Stimulated activated naive B cell treated with anti-CD40 and anti-IgM and Interleukin-4, amounts not matched to agents 10 μg/mL and 1 μg/mL and 100 μg/mL, for 72 hours (primary cell): ENCODE measurements around the gene HS6ST1.
A peak's percentile ranks its signal among the peaks of the same experiment; 100 is the strongest.

Source experiments
- ATAC-seq, 2 donors: fragments of 150-1000 bp; cut with Tn5 transposase; replicated peaks; 2 replicates each; pipeline ENCODE4 v1.10.0; 2021; ENCODE audit warnings: moderate library complexity in 1 of 2
- DNase-seq: peaks from one replicate; pipeline ENCODE4 v3.0.0; 2021
- H3K27ac Mint-ChIP-seq: one replicate; pipeline ENCODE4 v1.8.0; 2022; ENCODE audit warnings: mild to moderate bottlenecking, mixed read lengths
- H3K27me3 Mint-ChIP-seq, 2 donors: one replicate each; pipeline ENCODE4 v1.8.0; 2022; ENCODE audit warnings: mixed read lengths in 2 of 2
- H3K36me3 Mint-ChIP-seq, 2 donors: one replicate each; pipeline ENCODE4 v1.8.0; 2022; ENCODE audit warnings: mixed read lengths in 2 of 2, mild to moderate bottlenecking in 1 of 2
- H3K4me1 Mint-ChIP-seq, 2 donors: one replicate each; pipeline ENCODE4 v1.8.0; 2022; ENCODE audit warnings: mixed read lengths in 2 of 2, mild to moderate bottlenecking in 1 of 2
- H3K4me3 Mint-ChIP-seq, 2 donors: one replicate each; pipeline ENCODE4 v1.8.0; 2022; ENCODE audit warnings: mild to moderate bottlenecking in 2 of 2, mixed read lengths in 2 of 2, moderate library complexity in 1 of 2
- H3K9me3 Mint-ChIP-seq, 2 donors: one replicate each; pipeline ENCODE4 v1.8.0; 2022; ENCODE audit warnings: mixed read lengths in 2 of 2, mild to moderate bottlenecking in 1 of 2

The HS6ST1 gene

DNA sequence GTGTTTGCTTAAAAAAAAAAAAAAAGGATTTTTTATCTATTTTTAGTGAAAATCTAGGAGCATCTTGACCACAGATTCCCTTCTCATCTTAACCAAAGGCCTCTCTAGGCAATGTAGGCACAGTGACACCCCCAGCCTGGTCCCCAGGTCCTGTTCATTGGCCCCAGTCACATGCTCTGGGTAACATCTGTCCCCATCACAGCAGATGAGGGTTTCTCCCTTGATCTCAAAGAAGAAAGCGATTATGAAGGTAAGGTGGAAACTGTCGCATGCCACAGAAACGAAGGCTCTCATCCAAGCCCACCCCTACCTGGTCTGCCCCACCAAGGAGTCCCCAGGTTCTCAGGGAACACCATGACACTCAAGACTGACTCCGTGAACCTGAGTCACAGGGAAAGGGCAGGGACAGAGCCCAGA lies 4.7 kb downstream of the HS6ST1 start:
- Mint-ChIP-seq H3K4me3 (no peak overlapping the region), H3K36me3 (peaks cover 15 to 33% of the 10 kb centered on the region in 2 donors), H3K27ac (no peak overlapping the region), H3K9me3 (no peaks in the 10 kb centered on the region), H3K4me1 (peaks cover 39 to 82% of the 10 kb centered on the region in 2 donors), H3K27me3 (no peaks in the 10 kb centered on the region)
- no peak for ATAC-seq
- no peak for DNase-seq

DNA sequence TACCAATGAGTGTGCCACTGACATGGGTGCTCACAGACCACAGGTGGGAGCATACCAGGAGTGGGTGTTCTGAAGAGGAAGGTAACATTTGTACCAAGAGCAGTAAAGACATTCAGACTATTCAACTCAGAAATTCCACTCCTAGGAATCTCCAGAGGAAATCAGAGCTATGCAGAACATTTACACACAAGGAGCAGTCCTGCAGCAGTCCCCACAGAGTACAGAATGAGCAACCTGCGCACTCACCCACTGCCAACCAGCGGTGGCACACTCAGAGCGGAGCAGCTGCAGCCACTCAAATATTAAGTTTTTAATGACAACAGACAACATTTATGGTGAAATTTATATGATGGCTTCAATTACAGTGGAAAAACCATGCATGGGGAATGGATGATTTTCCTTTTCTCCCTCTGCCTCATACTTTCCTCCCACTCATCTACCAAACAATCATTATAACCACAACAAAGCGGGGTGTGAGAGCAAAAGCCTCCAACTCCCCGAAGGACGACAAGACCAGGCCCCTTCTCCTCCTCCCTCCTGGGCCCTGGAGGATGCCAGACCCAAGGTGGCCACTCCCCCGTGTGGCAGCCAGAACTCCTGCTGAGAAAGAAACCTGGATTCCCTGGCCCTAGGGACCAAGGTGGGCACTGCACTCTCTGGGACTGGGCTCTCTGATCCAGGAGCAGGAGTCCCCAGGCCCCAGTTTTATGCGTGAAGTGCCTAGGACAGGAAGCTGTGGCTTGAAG lies 5.4 kb downstream of the HS6ST1 start:
- H3K27me3 Mint-ChIP-seq = no peaks in the 10 kb centered on the region
- no peak overlapping the region for H3K27ac Mint-ChIP-seq
- peaks cover 39 to 89% of the 10 kb centered on the region in 2 donors for H3K4me1 Mint-ChIP-seq
- peaks cover 15 to 33% of the 10 kb centered on the region in 2 donors for H3K36me3 Mint-ChIP-seq
- DNase-seq = no peak
- H3K4me3 Mint-ChIP-seq = no peak overlapping the region
- no peak for ATAC-seq
- no peaks in the 10 kb centered on the region for H3K9me3 Mint-ChIP-seq

- Mint-ChIP-seq H3K9me3 (no peaks in the 10 kb centered on the region), H3K4me3 (no peak overlapping the region), H3K4me1 (peaks cover 43 to 92% of the 10 kb centered on the region in 2 donors), H3K36me3 (peaks cover 15 to 38% of the 10 kb centered on the region in 2 donors), H3K27ac (no peak overlapping the region), H3K27me3 (no peaks in the 10 kb centered on the region)
- DNase-seq (no peak), ATAC-seq (no peak)
Observed at GRCh38 chr2:128312411-128312810, 6.3 kb downstream of the HS6ST1 start.

- Mint-ChIP-seq H3K4me3 (no peak overlapping the region), H3K36me3 (peaks cover 15 to 42% of the 10 kb centered on the region in 2 donors), H3K9me3 (no peaks in the 10 kb centered on the region), H3K4me1 (peaks cover 40 to 91% of the 10 kb centered on the region in 2 donors), H3K27me3 (no peaks in the 10 kb centered on the region), H3K27ac (no peak overlapping the region)
- DNase-seq (no peak), ATAC-seq (no peak)
Observed at GRCh38 chr2:128311755-128312341, 6.8 kb downstream of the HS6ST1 start.

DNA sequence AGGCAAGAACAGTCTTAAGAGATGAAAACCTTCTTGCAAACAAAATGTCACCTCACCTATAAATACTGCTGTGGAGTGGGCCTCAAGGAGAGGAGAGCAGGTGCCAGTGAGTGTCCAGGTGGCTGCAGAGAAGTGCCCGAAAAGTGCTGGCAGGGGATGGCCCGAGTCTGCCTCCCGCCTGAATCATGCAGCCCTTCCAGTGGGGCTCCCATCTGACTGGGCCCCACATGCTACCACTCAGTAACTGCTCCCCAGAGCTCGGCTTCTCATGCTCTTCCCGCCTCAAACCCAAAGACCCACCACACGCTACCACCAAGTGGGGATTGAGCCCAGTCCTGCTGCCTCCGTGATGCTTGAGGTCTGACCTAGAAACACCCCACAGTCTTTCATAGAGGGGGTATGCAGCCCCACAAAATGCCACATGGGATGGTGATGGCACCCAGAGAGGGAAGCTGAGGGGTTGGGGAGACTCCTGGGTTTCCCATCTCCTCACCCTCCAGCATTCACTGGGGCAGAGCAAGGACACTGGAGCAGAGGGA lies 7.4 kb downstream of the HS6ST1 start:
- Mint-ChIP-seq H3K27me3 (no peaks in the 10 kb centered on the region), H3K4me3 (no peak overlapping the region), H3K27ac (no peak overlapping the region), H3K9me3 (no peaks in the 10 kb centered on the region), H3K36me3 (peaks cover 15 to 39% of the 10 kb centered on the region in 2 donors), H3K4me1 (peaks cover 37 to 90% of the 10 kb centered on the region in 2 donors)
- no peak for ATAC-seq
- no peak for DNase-seq

DNA sequence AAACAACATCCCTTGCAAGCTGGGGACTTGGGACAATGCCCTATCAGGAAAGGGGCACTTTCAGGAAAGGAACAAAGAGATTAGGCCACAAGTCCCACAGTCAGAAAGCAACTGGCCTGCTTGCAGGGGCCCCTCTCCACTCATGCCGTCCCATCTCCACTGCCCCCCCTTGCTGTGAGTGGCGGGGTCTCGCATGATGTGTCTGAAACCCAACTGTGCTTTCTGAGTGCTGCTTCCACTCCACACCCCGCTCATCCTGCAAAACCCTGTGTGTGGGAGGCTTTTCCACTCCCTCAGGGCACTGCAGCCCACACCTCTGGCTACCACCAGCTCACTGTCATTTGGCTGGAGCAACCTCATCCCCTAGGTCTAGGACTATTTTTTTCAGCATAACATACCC lies 7.9 kb downstream of the HS6ST1 start:
- no peak for DNase-seq
- Mint-ChIP-seq H3K9me3 (no peaks in the 10 kb centered on the region), H3K36me3 (peaks cover 15 to 38% of the 10 kb centered on the region in 2 donors), H3K27ac (no peak overlapping the region), H3K27me3 (no peaks in the 10 kb centered on the region), H3K4me1 (peaks cover 42 to 92% of the 10 kb centered on the region in 2 donors), H3K4me3 (no peak overlapping the region)
- ATAC-seq = no peak

DNA sequence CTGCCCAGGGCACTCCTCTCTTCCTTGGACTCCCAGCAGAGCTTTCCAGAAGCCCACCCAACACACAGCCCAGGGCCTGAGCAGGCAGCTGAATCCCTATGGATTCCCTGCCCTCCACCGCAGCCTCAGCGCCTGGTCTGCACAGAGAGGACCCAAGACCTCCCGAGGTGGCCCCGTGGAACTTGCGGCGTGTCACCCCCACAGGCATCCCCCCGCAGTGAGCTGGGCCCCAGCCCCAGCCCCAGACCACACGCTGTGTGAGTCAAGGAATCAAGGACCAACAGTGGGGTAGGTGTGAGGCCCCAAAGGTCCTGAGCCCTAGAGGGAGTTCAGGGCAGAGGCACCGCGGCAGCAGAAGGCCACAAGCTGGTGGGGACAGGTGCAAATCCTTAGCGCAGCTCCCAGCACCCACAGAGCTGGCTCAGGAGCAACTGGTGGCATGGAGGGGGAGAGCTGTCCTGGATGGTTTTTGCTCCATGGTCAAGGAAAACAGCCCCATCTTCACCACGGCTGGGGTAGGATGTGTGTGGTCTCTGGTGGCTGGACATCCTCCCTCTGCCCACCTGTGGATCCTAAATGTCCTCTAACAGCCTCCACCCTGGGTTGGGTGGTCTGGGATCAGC lies 8.5 kb downstream of the HS6ST1 start:
- no peak overlapping the region for H3K27ac Mint-ChIP-seq
- no peak overlapping the region for H3K4me3 Mint-ChIP-seq
- H3K9me3 Mint-ChIP-seq = no peaks in the 10 kb centered on the region
- peaks cover 11 to 37% of the 10 kb centered on the region in 2 donors for H3K36me3 Mint-ChIP-seq
- H3K27me3 Mint-ChIP-seq = no peaks in the 10 kb centered on the region
- DNase-seq (no peak), ATAC-seq (no peak)
- H3K4me1 Mint-ChIP-seq = peaks cover 41 to 92% of the 10 kb centered on the region in 2 donors

GRCh38 chr2:128309280-128310093 lies 9.2 kb downstream of the HS6ST1 start:
- ATAC-seq = no peak
- Mint-ChIP-seq H3K4me3 (no peak overlapping the region), H3K9me3 (no peaks in the 10 kb centered on the region)

DNA sequence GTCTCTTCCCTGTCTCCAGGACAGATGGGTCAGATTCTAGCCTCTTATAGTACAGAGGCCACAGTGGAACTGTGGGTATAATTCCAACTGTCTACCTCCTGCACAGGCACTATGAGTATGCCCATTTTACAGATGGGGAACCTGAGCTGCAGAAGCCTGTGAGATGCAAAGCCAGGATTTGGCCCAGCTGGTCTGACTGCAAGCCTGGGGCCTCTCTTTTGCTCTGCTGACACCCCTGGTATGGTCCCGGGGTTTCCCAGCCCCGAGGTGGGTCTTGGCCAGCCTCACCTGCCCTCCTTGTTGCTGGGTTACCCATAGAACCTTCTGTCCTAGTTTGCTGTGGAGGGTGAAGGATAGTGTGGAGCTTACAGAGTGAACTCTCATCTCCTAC lies 9.8 kb downstream of the HS6ST1 start:
- H3K27me3 Mint-ChIP-seq = no peaks in the 10 kb centered on the region
- no peak overlapping the region for H3K27ac Mint-ChIP-seq
- peaks cover 39 to 91% of the 10 kb centered on the region in 2 donors for H3K4me1 Mint-ChIP-seq
- H3K36me3 Mint-ChIP-seq = peaks cover under 1 to 28% of the 10 kb centered on the region in 2 donors
- H3K4me3 Mint-ChIP-seq = no peak overlapping the region
- no peaks in the 10 kb centered on the region for H3K9me3 Mint-ChIP-seq
- ATAC-seq = no peak
- no peak for DNase-seq

More at GRCh38 chr2:128309280-128310093, 9.2 kb downstream of the HS6ST1 start:
- peaks cover 6 to 33% of the 10 kb centered on the region in 2 donors for H3K36me3 Mint-ChIP-seq
- DNase-seq = no peak
- H3K27ac Mint-ChIP-seq = no peak overlapping the region
- H3K4me1 Mint-ChIP-seq = peaks cover 39 to 91% of the 10 kb centered on the region in 2 donors
- no peaks in the 10 kb centered on the region for H3K27me3 Mint-ChIP-seq

DNA sequence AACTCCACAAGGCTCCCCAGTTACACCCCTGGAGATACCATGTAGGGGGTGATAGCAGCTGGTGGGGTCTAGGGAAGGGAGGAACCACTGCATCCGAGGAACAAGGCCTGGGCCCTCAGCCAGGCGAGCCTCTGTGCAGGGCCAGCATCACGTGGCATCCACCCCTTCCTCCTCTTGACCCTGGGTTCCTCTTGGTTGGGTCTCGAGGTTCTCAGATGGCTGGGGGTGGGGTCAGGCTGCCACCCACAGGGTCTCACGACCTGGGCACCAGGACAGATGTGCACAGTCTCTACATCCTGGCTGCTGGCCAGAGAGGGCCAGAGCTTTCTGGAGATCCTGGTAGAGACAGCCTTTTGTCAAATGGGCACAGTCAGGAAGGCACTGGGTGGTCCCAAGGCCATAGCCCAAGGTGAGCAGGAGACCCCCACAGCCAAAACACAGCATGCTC lies 10.4 kb downstream of the HS6ST1 start:
- no peak for ATAC-seq
- Mint-ChIP-seq H3K4me3 (no peak overlapping the region), H3K36me3 (peaks cover 0 to 24% of the 10 kb centered on the region in 2 donors), H3K27me3 (no peaks in the 10 kb centered on the region), H3K4me1 (peaks cover 42 to 91% of the 10 kb centered on the region in 2 donors), H3K27ac (no peak overlapping the region), H3K9me3 (no peaks in the 10 kb centered on the region)
- DNase-seq = no peak

DNA sequence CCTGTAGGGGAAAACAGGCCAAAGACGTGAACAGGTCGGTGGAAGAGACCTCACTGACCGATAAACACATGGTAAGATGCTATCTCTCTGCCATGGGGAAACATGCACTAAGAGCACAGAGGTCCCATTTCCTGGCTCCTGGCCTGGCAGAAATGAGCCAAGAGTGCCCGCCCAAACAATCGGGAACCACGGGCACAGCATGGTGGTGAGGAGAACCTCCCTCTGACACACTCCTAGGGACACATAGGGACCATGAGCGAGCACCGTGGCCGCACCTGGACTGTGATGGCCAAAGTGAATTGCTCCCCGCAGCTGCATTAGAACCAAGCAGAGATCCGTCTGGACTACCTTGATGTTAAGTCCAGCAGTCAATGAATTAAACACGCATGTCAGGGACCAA lies 11.1 kb downstream of the HS6ST1 start:
- H3K27me3 Mint-ChIP-seq = no peaks in the 10 kb centered on the region
- H3K9me3 Mint-ChIP-seq = no peaks in the 10 kb centered on the region
- H3K27ac Mint-ChIP-seq = no peak overlapping the region
- H3K36me3 Mint-ChIP-seq = peaks cover 3 to 24% of the 10 kb centered on the region in 2 donors
- H3K4me3 Mint-ChIP-seq = no peak overlapping the region
- ATAC-seq (no peak), DNase-seq (no peak)
- H3K4me1 Mint-ChIP-seq = peaks cover 47 to 92% of the 10 kb centered on the region in 2 donors

- no peak overlapping the region for H3K4me3 Mint-ChIP-seq
- H3K4me1 Mint-ChIP-seq = peaks cover 45 to 89% of the 10 kb centered on the region in 2 donors
- H3K27ac Mint-ChIP-seq = no peak overlapping the region
- ATAC-seq (no peak), DNase-seq (no peak)
- no peaks in the 10 kb centered on the region for H3K27me3 Mint-ChIP-seq
- no peaks in the 10 kb centered on the region for H3K9me3 Mint-ChIP-seq
- peaks cover 3 to 24% of the 10 kb centered on the region in 2 donors for H3K36me3 Mint-ChIP-seq
Observed at GRCh38 chr2:128306931-128307460, 11.7 kb downstream of the HS6ST1 start.

GRCh38 chr2:128306081-128306930 lies 12.4 kb downstream of the HS6ST1 start:
- DNase-seq (no peak), ATAC-seq (no peak)
- Mint-ChIP-seq H3K27ac (peak overlapping the region; percentile 88), H3K4me3 (no peak overlapping the region), H3K9me3 (no peaks in the 10 kb centered on the region), H3K4me1 (peaks cover 41 to 84% of the 10 kb centered on the region in 2 donors), H3K27me3 (no peaks in the 10 kb centered on the region), H3K36me3 (peaks cover 3 to 24% of the 10 kb centered on the region in 2 donors)
